OCI-LY7 (cell line): ENCODE results near the gene PELI1. TPM values are rescaled to one million over a fixed set of nuclear protein-coding genes. Genes with fewer than 3 reads are reported as not detected.

Experiments
- BruUV-seq: library from RNA; stranded (reverse); fragments of 400-500 nt; replicated peaks from 2 replicates; lab custom pipeline; 2021; lab: Mats Ljungman, UMichigan
- CTCF ChIA-PET: fragments of 300-600 bp; sonication (Branson Sonifier 250); formaldehyde crosslinking; loops from one replicate; lab custom pipeline; 2022; ENCODE audit warnings: antibody characterized with exemption; ENCODE audit not compliant: unreplicated experiment; lab: Charles Lee
- POLR2A ChIA-PET: fragments of 300-600 bp; sonication (Branson Sonifier 250); formaldehyde crosslinking; loops from one replicate; lab custom pipeline; 2022; ENCODE audit warnings: antibody characterized with exemption; lab: Charles Lee
- DNase-seq: peaks from one replicate; pipeline ENCODE4 v3.0.0-alpha.2; 2015; ENCODE audit warnings: low spot score
- H2AFZ ChIP-seq: fragments of 200-600 bp; sonication (generic), shearing (Covaris generic); 2 replicates; pipeline ENCODE4 v1.6.1; 2014; ENCODE audit warnings: mild to moderate bottlenecking, antibody characterized with exemption, low read length, moderate library complexity
- H3K27ac ChIP-seq: fragments of 200-600 bp; sonication (generic); 2 replicates; pipeline ENCODE4 v1.5.1; 2014; ENCODE audit warnings: mixed run types, low read depth, mild to moderate bottlenecking, moderate library complexity, low read length, inconsistent platforms; ENCODE audit not compliant: poor library complexity, severe bottlenecking
- H3K36me3 ChIP-seq: fragments of 200-600 bp; sonication (generic); 2 replicates; pipeline ENCODE4 v1.6.1; 2014; ENCODE audit warnings: mild to moderate bottlenecking, antibody characterized with exemption, low read length, moderate library complexity, mixed read lengths; ENCODE audit not compliant: insufficient read depth
- H3K4me1 ChIP-seq: fragments of 200-600 bp; sonication (generic); 2 replicates; pipeline ENCODE4 v1.5.1; 2014; ENCODE audit warnings: mild to moderate bottlenecking, low read length; ENCODE audit not compliant: insufficient read depth, poor library complexity, severe bottlenecking
- H3K4me2 ChIP-seq: fragments of 200-600 bp; sonication (generic); 2 replicates; pipeline ENCODE4 v1.6.1; 2014; ENCODE audit warnings: mild to moderate bottlenecking, low read length
- H3K4me3 ChIP-seq: fragments of 200-600 bp; sonication (generic); 2 replicates; pipeline ENCODE4 v1.5.1; 2014; ENCODE audit warnings: mild to moderate bottlenecking, low read depth, low read length; ENCODE audit not compliant: poor library complexity, severe bottlenecking
- H3K79me2 ChIP-seq: fragments of 200-600 bp; sonication (generic); 2 replicates; pipeline ENCODE4 v1.6.1; 2016; ENCODE audit warnings: low read depth, mild to moderate bottlenecking, low read length, moderate library complexity, mixed read lengths; ENCODE audit not compliant: insufficient read depth
- H3K9me2 ChIP-seq: fragments of 200-600 bp; sonication (generic); 2 replicates; pipeline ENCODE4 v1.6.1; 2016; ENCODE audit warnings: mild to moderate bottlenecking, low read length, mixed read lengths; ENCODE audit not compliant: insufficient read depth
- H3K9me3 ChIP-seq: fragments of 200-600 bp; sonication (generic); 2 replicates; pipeline ENCODE4 v1.6.1; 2014; ENCODE audit warnings: mild to moderate bottlenecking, mixed run types, low read length, mixed read lengths
- H4K20me1 ChIP-seq: fragments of 200-600 bp; sonication (generic); 2 replicates; pipeline ENCODE4 v1.6.1; 2014; ENCODE audit warnings: mild to moderate bottlenecking, antibody characterized with exemption, low read length, moderate library complexity, mixed read lengths; ENCODE audit not compliant: insufficient read depth
- CTCF ChIP-seq: fragments of 200-600 bp; sonication (generic); conservative IDR thresholded peaks from 2 replicates; pipeline ENCODE4 v1.5.1; 2014; ENCODE audit warnings: mild to moderate bottlenecking, antibody characterized with exemption, low read length, moderate library complexity, mixed read lengths
- EZH2phosphoT487 ChIP-seq: fragments of 200-600 bp; sonication (generic); IDR thresholded peaks from 2 replicates; pipeline ENCODE4 v1.6.1; 2018; ENCODE audit warnings: low read depth, borderline replicate concordance, mild to moderate bottlenecking, mixed run types, antibody characterized with exemption, low read length, moderate library complexity, mixed read lengths
- intact Hi-C: fragments of 100-400 bp; cut with micrococcal nuclease; formaldehyde crosslinking; loops from one replicate; pipeline ENCODE4 v1.10.0; 2022; ENCODE audit not compliant: unreplicated experiment
- total RNA-seq, 2 experiments: library from RNA; depleted of rRNA in 1 of 2; stranded (reverse); fragments of >200 nt in 1 of 2; shearing (Covaris generic) in 1 of 2; gene quantifications; 2 replicates each; pipeline ENCODE4 v1.2.3, GENCODE V29; 2014 to 2022

Gene PELI1
- total RNA-seq, 2 experiments from 2014 or later, result 108 to 174 TPM

- POLR2A ChIA-PET, result interaction anchor here (1.3 kb wide), 3 partner anchors 9 to 23 kb away, joined by 4 to 5 read pairs (median 4); no protein-coding TSS in a partner anchor
- H3K4me3 ChIP-seq, result no peak overlapping the region
- CTCF ChIA-PET, result no interaction called here
- peaks cover 94% of the 10 kb centered on the region for H3K4me1 ChIP-seq
- TF ChIP-seq CTCF, result no peak
- peaks cover 100% of the 10 kb centered on the region for H3K79me2 ChIP-seq
- no peak overlapping the region for H2AFZ ChIP-seq
- peaks cover 77% of the 10 kb centered on the region for H4K20me1 ChIP-seq
- H3K9me3 ChIP-seq, result no peaks in the 10 kb centered on the region
- no peak for DNase-seq
- peak overlapping the region; percentile 91 for H3K4me2 ChIP-seq
- peak overlapping the region; percentile 5 for H3K27ac ChIP-seq
- peaks cover 98% of the 10 kb centered on the region for H3K36me3 ChIP-seq
- H3K9me2 ChIP-seq, result no peaks in the 10 kb centered on the region
- BruUV-seq, result no TSS peak
- intact Hi-C loops, result no loop called here
These were observed 9.4 kb downstream of the PELI1 start for GRCh38 chr2:64134813-64135212.

- peaks cover 93% of the 10 kb centered on the region for H3K4me1 ChIP-seq
- H3K27ac ChIP-seq, result peak overlapping the region; percentile 21
- no peak overlapping the region for H3K4me3 ChIP-seq
- no peaks in the 10 kb centered on the region for H3K9me2 ChIP-seq
- intact Hi-C loops, result no loop called here
- POLR2A ChIA-PET, result interaction anchor here (0.6 to 2.6 kb wide), 10 partner anchors 8 to 77 kb away, joined by 3 to 15 read pairs (median 4); no protein-coding TSS in a partner anchor
- TF ChIP-seq CTCF, result no peak
- no peak for TF ChIP-seq EZH2phosphoT487
- H3K79me2 ChIP-seq, result peaks cover 100% of the 10 kb centered on the region
- no TSS peak for BruUV-seq
- H2AFZ ChIP-seq, result no peak overlapping the region
- peaks cover 98% of the 10 kb centered on the region for H3K36me3 ChIP-seq
- no peaks in the 10 kb centered on the region for H3K9me3 ChIP-seq
- H3K4me2 ChIP-seq, result peak overlapping the region; percentile 27
- H4K20me1 ChIP-seq, result peaks cover 71% of the 10 kb centered on the region
- no peak for DNase-seq
- CTCF ChIA-PET, result no interaction called here
These were observed 10.4 kb downstream of the PELI1 start for GRCh38 chr2:64133828-64134227.

GRCh38 chr2:64133354-64133753 lies 10.9 kb downstream of the PELI1 start:
- no peak overlapping the region for H3K4me3 ChIP-seq
- peaks cover 93% of the 10 kb centered on the region for H3K4me1 ChIP-seq
- ChIA-PET POLR2A (interaction anchor here (0.5 to 2.6 kb wide), 11 partner anchors 8 to 958 kb away, joined by 3 to 15 read pairs (median 5); no protein-coding TSS in a partner anchor), CTCF (no interaction called here)
- no peak overlapping the region for H3K27ac ChIP-seq
- no peak overlapping the region for H2AFZ ChIP-seq
- peak overlapping the region; percentile 27 for H3K4me2 ChIP-seq
- H3K9me2 ChIP-seq, result no peaks in the 10 kb centered on the region
- H3K36me3 ChIP-seq, result peaks cover 98% of the 10 kb centered on the region
- H3K9me3 ChIP-seq, result no peaks in the 10 kb centered on the region
- TF ChIP-seq CTCF (no peak), EZH2phosphoT487 (no peak)
- no TSS peak for BruUV-seq
- peaks cover 100% of the 10 kb centered on the region for H3K79me2 ChIP-seq
- no peak for DNase-seq
- H4K20me1 ChIP-seq, result peaks cover 71% of the 10 kb centered on the region
- intact Hi-C loops, result no loop called here
